GM19463 (cell line): ENCODE measurements around the gene TOX2.

Experiments
- ATAC-seq: cut with Tn5 transposase; IDR thresholded peaks from one replicate; pipeline ENCODE4 v1.9.1; 2021; ENCODE audit warnings: mild to moderate bottlenecking, moderate library complexity; ENCODE audit not compliant: unreplicated experiment

Gene TOX2

GRCh38 chr20:43974695-43975094 is 60.0 kb downstream of the TOX2 start:
- no peak for ATAC-seq

GRCh38 chr20:43975096-43975768 is 60.6 kb downstream of the TOX2 start:
- ATAC-seq: no peak

GRCh38 chr20:43976547-43976946 is 61.9 kb downstream of the TOX2 start:
- ATAC-seq: no peak

GRCh38 chr20:43977252-43977651 is 62.6 kb downstream of the TOX2 start:
- ATAC-seq: no peak

GRCh38 chr20:43977962-43978361 is 63.3 kb downstream of the TOX2 start:
- no peak for ATAC-seq

GRCh38 chr20:43979576-43980105 is 65.0 kb downstream of the TOX2 start:
- ATAC-seq: no peak

GRCh38 chr20:43981540-43981939 is 66.9 kb downstream of the TOX2 start:
- ATAC-seq: no peak

GRCh38 chr20:43982016-43982415 is 67.4 kb downstream of the TOX2 start:
- no peak for ATAC-seq

- ATAC-seq: no peak
These were observed 68.2 kb downstream of the TOX2 start for GRCh38 chr20:43982886-43983285.

GRCh38 chr20:43983359-43983758 is 68.7 kb downstream of the TOX2 start:
- no peak for ATAC-seq

- no peak for ATAC-seq
These were observed 69.3 kb downstream of the TOX2 start for GRCh38 chr20:43983904-43984361.

- no peak for ATAC-seq
These were observed 69.9 kb downstream of the TOX2 start for GRCh38 chr20:43984587-43984986.

GRCh38 chr20:43985121-43985520 is 70.5 kb downstream of the TOX2 start:
- ATAC-seq: no peak

- ATAC-seq: no peak
These were observed 71.1 kb downstream of the TOX2 start for GRCh38 chr20:43985608-43986316.

GRCh38 chr20:43987018-43987417 is 72.4 kb downstream of the TOX2 start:
- no peak for ATAC-seq

- no peak for ATAC-seq
These were observed 72.9 kb downstream of the TOX2 start for GRCh38 chr20:43987531-43987930.

GRCh38 chr20:43988451-43988850 is 73.8 kb downstream of the TOX2 start:
- ATAC-seq: peak; percentile 63

GRCh38 chr20:43988867-43989266 is 74.2 kb downstream of the TOX2 start:
- ATAC-seq: peak; percentile 19

GRCh38 chr20:43991261-43991660 is 76.6 kb downstream of the TOX2 start:
- ATAC-seq: no peak

GRCh38 chr20:43991982-43992381 is 77.3 kb downstream of the TOX2 start:
- ATAC-seq: no peak

- ATAC-seq: no peak
These were observed 78.2 kb downstream of the TOX2 start for GRCh38 chr20:43992885-43993284.

- ATAC-seq: no peak
These were observed 78.9 kb downstream of the TOX2 start for GRCh38 chr20:43993560-43993959.
